Measurements from ENCODE around the gene CHCHD1.
A peak's percentile ranks its signal among the peaks of the same experiment; 100 is the strongest.
"Not testable (repeated sequence)": the region's sequence is repeated elsewhere in the genome, so short reads cannot be mapped to it uniquely, and the experiment has no call there.

Gene CHCHD1

DNA sequence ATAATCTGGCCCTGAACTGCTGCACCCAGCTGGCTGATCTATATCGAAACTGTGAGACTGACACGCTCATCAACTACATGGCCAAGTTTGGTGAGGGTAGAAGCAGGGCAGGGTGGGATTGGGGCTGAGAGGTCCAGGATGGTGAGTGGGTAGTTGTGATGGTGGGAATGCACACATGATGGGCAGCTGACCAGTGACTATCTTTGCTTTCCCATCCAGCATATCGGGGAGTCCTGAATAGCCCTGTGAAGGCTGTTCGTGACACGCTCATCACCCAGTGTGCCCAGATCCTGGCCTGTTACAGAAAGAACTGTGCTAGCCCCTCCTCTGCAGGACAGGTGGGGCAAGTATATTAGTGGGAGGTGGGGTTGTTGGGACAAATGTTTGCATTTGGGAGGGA, 12.5 kb upstream of the CHCHD1 start:
- DNase-seq (ENCODE audit: low spot score): no peak

DNA sequence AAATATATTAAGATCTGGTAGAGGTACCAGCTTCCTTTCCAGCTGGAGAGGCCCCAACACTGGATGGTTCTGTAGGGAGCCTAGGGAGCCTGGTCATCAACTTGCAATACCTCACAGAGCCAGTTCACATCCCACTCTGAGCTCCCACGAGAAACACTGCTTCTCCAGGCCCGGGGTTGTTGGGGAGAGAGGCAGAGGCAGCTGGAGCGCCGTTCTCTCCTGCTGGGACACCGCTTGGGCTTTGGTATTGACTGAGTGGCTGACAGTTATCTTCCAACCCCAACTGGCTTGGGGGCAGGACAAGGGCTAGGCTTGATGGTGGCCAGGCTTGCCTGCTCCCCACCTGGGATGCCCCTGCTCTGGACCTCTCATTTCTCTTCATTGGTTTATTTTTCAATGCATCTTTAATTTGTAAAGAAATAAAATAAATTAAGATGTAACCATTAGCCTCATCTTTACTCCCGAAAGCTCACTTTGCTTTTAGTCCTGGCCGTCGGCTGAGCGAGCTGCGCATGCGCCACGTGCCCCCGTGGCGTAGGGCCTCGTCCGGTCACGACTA, 10.0 kb upstream of the CHCHD1 start:
- DNase-seq (ENCODE audit: low spot score): peak; percentile 74

DNA sequence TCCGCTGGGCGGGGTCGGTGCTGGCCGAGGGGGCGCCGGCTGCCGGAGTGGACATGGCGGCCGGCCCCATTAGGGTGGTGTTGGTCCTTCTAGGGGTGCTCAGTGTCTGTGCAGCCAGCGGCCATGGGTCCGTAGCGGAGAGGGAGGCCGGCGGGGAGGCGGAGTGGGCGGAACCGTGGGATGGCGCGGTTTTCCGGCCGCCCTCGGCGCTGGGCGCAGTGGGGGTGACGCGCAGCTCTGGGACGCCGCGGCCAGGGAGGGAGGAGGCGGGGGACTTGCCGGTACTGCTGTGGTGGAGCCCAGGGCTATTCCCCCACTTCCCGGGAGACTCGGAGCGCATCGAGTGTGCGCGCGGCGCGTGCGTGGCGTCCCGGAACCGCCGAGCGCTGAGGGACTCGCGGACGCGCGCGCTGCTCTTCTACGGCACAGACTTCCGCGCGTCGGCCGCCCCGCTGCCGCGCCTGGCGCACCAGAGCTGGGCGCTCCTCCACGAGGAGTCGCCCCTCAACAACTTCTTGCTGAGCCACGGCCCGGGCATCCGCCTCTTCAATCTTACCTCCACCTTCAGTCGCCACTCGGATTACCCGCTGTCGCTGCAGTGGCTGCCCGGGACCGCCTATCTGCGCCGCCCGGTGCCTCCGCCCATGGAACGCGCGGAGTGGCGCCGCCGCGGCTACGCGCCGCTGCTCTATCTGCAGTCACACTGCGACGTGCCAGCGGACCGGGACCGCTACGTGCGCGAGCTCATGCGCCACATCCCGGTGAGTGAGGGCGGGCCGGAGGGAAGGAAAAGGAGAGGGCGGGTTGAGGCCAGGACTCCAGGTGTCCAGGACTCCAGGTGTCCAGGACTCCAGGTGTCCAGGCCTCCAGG, 9.3 kb upstream of the CHCHD1 start:
- DNase-seq (ENCODE audit: low spot score): peak; percentile 80

DNA sequence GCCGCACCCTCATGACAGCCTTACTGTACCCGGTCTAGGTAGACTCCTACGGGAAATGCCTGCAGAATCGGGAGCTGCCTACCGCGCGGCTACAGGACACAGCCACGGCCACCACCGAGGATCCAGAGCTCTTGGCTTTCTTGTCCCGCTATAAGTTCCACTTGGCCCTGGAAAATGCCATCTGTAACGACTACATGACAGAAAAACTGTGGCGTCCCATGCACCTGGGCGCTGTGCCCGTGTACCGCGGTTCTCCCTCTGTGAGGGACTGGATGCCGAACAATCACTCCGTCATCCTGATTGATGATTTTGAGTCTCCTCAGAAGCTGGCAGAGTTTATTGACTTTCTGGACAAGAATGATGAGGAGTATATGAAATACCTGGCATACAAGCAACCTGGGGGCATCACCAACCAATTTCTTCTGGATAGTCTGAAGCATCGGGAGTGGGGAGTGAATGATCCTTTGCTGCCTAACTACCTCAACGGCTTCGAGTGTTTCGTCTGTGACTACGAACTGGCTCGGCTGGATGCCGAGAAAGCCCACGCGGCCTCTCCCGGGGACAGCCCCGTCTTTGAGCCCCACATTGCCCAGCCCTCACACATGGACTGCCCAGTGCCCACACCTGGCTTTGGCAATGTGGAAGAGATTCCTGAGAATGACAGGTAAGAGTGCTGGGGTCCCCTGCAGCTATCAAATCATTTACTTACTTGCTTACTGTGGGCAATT, 8.5 kb upstream of the CHCHD1 start:
- DNase-seq (ENCODE audit: low spot score): no peak

DNA sequence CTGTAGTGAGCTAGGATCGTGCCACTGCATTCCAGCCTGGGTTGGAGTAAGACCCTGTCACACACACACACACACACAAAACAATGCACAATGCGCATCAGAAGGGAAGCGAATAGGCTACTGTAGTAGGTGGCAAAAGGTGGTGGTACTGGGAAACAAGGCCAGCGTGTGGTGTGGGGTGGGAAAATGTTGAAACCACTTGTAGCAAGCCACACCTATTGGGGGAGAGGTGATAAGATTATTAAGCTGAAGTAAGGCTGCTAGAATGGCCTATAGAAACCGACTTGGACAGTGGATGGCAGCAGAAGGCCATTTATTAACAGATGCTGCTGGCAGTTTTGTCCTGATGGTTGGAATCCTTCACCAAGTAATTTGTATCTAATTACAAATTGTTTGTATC, 7.2 kb upstream of the CHCHD1 start:
- DNase-seq (ENCODE audit: low spot score): peak; percentile 75

DNA sequence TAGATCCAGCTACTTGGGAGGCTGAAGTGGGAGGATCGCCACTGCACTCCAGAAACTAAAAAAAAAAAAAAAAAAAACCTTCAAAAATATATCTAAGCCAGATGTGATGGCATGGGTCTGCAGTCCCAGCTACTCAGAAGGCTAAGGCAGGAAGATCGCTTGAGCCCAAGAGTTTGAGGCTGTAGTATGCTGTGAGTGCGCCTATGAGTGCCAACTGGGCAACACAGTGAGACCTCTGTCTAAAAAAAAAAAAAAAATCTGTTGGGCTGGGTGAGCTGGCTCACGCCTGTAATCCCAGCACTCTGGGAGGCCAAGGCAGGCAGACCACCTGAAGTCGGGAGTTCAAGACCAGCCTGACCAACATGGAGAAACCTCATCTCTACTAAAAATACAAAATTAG, 2.8 kb upstream of the CHCHD1 start:
- no peak for DNase-seq (ENCODE audit: low spot score)

DNA sequence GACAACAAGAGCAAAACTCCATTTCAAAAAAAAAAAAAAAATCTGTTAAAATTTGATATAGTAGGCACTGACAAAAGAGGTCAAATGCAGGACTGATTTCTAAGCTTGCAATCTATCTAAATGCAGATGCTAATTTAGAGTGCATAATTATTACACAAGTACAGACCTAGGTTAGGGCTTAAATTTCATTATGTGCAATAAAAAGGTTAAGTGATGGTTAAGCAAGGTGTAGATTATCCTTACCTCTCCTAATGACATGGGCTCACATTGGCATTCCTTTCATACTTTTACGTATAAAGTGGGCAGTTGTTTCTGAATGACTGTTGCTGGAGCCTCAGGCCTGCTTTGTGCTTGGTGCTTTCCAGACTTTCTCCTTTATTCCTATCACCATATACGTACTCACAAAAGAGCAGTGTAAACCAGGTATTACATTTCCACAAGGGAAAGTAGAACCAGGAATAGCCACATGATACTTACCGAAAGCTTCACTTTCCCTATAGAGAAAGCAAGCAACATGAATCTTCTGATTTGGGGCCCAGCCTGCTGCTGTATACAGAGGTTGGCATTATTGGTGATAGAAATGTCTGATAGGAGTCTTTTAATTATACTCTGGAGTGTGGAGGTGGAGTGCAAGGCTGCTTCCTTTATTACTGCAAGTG, 2.2 kb upstream of the CHCHD1 start:
- DNase-seq (ENCODE audit: low spot score): no peak

DNA sequence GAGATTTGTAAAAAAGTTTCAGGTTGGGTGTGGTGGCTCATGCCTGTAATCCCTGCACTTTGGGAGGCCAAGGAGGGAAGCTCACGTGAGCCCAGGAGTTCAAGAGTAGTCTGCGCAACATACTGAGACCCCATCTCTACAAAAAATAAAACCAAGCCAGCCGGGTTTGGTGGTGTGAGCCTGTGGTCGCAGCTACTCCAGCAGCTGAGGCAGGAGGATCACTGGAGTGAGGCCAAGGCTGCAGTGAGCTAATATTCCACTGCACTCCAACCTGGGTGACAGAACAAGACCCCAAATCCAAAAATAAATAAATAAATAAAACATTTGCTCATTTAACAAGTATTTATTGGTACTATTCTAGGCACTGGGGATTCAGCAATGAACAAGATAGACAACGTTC, 1.5 kb upstream of the CHCHD1 start:
- no peak for DNase-seq (ENCODE audit: low spot score)

DNA sequence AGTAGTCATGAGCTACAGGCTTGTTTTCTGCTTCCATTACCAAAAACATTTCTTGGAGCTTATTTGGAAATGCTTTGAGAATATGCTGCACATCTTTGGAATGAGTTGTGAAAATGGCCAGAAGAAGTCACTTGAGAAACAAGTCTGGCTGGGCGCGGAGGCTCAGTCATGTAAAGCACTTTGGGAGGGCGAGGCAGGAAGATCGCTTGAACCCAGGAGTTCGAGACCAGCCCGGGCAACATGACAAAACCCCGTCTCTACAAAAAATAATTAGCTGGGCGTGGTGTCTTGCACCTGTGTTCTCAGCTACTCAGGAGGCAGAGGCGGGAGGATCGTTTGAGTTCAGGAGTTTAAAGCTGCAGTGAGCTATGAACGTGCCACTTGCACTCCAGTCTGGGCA, 882 bp upstream of the CHCHD1 start:
- no peak for DNase-seq (ENCODE audit: low spot score)

DNA sequence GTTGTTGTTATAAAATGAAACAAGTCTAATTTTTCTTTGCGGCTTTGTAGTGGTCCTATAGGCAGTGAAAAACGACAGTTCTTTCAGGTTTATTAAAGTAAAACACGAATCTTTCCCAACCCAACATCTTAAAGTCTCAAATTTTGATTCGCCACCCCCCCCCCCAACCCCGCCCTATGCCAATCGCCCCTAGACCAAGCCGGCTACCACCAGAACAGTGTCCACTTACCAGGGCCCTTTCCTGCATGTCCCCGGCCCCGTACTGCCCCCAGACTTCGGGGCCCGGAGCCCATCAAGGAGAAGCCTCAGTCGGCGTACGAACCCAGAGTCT, 335 bp upstream of the CHCHD1 start:
- no peak for DNase-seq (ENCODE audit: low spot score)

DNA sequence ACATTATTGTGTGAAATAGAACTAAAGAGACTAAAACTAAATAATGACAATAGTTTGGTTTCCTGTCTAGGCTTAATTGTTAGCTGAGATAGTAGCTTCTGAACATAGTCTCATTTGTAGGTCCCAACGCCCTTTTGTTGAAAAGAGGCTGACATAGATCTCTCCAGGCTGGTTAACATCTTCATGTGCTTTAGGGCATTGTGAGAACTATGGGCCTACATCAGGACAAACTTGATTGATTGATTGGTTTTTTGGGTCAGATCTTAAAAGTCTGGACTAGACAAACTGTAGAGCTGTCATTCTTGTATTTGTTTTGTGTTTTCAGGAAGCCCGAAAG, 869 bp downstream of the CHCHD1 start:
- DNase-seq (ENCODE audit: low spot score): no peak

DNA sequence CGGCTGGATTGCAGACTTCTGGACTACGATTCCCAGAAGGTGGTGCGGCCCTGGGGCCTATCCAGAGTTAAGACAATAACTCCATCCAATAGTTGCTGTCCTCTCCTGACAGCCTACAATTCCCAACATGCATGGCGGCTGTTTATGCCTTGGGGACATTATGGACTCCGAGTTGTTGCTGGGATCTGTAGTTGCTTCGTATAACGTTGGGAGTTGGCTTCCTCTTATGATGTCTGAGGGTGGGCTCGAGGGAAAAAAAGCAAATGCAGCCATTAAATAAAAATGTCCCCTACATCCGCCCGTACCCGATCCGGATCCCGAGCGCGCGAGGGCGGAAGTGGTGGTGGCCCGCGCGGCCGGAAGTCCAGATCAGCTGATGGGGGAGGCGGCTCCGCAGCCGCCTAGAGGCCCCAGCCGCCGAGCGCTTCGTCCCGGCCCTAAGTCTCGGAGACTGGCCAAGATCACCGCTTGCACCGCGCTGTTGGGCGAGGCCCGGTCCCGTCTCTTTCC, 3.4 kb downstream of the CHCHD1 start, which contains the start of gene ZSWIM8:
Gene ZSWIM8, plus strand, starts transcription at position 396 of the 510 bp plus-strand sequence. CDS start 273 bp downstream, outside the sequence.
- peak; percentile 94 for DNase-seq (ENCODE audit: low spot score)

DNA sequence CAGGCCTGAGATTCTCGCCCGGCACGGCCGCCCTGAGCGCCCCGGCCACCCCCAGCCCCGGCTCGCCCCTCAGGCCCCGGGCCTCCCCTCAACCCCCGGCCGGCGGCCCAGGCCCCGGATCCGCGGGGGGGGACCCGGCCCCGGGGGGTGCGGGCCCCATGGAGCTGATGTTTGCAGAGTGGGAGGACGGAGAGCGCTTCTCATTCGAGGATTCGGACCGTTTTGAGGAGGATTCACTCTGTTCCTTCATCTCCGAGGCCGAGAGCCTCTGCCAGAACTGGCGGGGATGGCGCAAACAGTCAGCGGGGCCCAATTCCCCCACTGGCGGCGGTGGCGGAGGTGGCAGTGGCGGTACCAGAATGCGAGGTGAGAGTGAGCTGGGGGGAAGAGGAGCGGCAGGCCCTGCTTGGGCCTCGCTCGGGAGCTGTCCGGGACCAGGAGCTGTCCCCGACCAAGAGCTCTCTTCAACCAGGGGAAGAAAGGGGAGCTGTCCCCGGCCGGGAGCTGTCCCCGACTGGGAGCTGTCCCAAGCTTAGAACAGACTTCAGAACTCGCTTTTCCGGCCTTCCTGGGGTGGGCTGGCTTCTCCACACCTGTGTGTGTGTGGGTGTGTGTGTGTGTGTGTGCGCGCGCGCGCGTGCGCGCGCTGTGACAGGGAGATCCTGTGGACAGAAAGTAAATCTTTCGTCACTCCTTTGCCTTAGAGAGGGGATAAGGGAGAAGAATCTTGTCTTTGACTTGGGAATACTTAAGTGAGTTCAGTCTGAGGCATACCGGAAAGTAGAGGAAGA, 4.1 kb downstream of the CHCHD1 start:
- DNase-seq (ENCODE audit: low spot score): peak; percentile 46

DNA sequence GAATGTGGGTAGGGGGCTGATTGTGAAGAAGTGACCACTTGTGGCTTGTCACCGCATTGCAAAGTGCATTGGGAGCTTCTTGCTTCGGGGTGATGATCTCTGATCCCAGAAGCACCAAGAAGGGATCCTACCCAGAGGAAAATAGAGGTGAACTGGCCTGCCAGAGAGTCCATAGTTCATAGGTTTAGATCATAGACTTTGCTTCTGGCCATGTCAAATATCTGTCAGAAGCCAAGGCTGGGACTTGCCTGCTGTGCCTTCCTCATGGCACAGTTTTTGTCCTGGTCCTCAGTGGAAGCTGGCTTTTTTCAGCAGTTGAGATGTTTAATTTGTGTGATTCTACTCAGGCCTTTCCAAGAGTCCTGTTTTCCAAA, 4.7 kb downstream of the CHCHD1 start:
- DNase-seq (ENCODE audit: low spot score): no peak

DNA sequence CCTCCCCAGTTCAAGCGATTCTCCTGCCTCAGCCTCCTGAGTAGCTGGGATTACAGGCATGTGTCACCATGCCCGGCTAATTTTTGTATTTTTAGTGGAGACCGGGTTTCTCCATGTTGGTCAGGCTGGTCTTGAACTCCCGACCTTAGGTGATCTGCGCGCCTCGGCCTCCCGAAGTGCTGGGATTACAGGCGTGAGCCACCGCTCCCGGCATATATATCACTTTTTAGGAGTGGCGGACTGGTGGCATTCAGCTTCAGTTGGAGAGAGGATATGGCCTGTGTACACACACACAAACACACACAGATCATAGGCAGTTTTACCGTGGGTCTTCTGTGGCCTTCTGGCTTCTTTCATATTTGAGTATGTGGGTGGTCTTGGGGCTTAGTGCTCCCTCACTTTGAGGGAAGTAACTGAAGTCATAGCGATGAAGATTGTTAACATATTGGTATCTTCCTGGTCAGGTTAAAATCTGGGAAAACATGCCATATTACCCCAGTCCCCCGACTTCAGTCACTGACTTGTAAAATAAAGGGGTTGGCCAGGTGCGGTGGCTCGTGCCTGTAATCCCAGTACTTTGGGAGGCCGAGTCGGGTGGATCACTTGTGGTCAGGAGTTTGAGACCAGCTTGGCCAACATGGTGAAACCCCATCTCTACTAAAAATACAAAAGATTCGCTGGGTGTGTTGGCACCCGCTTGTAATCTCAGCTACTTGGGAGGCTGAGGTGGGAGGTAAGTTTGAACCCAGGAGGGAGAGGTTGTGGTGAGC, 5.4 kb downstream of the CHCHD1 start:
- DNase-seq (ENCODE audit: low spot score): not testable (repeated sequence)

DNA sequence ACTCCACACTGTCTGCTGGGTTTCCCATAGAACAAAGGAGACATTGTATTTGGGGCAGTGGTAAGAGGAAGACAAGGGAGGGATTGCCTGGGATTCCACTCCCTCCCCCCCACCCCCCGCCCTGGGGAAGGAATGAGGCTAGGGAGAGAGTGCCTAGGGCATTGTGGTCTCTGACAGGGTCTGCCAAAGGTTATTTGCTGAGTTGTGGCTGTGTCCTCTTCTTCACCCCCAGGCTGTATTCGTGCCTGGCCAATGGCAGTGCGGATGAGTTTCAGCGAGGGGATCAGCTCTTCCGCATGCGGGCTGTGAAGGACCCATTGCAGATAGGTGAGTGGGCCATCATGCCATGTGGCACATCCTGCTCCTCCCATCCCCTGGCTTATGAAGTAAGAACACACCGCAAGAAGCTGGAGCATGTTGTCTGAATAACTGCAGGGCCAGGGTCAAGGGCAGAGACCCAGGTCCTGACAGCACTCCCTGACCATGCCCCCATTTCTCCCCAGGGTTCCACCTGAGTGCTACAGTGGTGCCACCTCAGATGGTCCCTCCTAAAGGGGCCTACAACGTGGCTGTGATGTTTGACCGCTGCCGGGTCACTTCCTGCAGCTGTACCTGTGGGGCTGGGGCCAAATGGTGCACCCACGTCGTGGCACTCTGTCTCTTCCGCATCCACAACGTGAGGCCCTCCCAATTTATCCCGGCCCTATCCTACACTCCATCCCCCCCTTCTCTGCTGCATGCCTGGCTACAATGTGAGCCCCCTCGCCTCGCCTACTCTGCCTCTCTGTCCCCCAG, 7.2 kb downstream of the CHCHD1 start:
- DNase-seq (ENCODE audit: low spot score): no peak

DNA sequence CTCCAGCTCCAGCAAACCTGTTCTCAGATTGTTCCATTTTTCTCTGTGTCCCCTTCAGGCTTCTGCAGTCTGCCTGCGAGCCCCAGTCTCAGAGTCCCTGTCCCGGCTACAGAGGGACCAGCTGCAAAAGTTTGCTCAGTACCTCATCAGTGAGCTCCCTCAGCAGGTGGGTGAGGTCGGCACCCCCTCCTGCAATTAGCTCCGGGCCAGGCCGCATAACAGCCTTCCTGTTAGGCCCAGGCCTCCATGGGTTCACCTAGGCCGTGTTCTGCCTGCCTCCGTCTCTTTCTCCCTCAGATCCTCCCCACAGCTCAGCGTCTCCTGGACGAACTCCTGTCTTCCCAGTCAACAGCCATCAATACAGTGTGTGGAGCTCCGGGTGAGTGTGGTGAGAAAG, 7.8 kb downstream of the CHCHD1 start:
- DNase-seq (ENCODE audit: low spot score): no peak

DNA sequence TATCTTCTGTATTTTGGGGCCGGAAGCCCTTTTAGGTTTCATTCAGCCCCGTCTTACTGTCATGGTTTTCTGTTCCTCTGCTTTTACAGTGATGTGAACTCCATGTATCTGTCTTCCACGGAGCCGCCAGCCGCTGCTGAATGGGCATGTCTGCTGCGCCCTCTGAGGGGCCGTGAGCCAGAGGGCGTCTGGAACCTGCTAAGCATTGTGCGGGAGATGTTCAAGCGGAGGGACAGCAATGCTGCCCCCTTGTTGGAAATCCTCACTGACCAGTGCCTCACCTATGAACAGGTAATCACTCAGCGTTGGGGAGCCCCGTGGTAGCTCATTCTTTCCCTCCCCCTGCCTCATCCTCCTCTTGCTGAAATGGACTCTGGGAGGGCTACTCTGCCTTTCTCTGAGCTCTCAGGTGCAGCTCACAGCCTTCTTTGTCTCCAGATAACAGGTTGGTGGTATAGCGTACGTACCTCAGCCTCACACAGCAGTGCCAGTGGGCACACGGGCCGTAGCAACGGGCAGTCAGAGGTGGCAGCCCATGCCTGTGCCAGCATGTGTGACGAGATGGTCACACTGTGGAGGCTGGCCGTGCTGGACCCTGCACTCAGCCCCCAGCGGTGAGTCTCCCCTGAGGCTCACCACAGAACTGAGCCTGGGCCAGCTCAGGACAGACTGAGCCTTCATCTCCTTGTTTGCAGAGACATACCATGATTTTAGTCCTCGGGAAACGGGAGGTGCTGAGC, 9.2 kb downstream of the CHCHD1 start:
- no peak for DNase-seq (ENCODE audit: low spot score)

DNA sequence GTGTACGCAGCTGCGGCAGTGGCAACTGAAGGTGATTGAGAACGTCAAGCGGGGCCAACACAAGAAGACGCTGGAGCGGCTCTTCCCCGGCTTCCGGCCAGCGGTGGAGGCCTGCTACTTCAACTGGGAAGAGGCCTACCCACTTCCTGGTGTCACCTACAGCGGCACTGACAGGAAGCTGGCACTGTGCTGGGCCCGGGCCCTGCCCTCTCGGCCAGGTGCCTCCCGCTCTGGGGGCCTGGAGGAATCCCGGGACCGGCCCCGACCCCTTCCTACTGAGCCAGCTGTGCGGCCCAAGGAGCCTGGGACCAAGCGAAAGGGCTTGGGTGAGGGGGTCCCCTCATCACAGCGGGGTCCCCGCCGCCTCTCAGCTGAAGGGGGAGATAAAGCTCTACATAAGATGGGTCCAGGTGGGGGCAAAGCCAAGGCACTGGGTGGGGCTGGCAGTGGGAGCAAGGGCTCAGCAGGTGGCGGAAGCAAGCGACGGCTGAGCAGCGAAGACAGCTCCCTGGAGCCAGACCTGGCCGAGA, 10.1 kb downstream of the CHCHD1 start:
- no peak for DNase-seq (ENCODE audit: low spot score)
